Gastrocnemius medialis (tissue), 4 donors: ENCODE data around the gene DISP1. TPM values are rescaled to one million over a fixed set of nuclear protein-coding genes. Genes with fewer than 3 reads are reported as not detected.
A peak's percentile ranks its signal among the peaks of the same experiment; 100 is the strongest.

ENCODE experiments used
- ATAC-seq, 2 donors: fragments of 150-250 bp; one replicate each; pipeline ENCODE4 v1.9.1; 2016
- DNase-seq, 2 donors: peaks; one replicate each; pipeline ENCODE4 v3.0.0-alpha.2; 2019
- H3K27ac ChIP-seq, 4 donors: fragments of 200-600 bp; sonication (generic); 1 replicate in 1 of 4; 2 replicates in 3 of 4; pipeline ENCODE4 v1.5.1; 2016 to 2018; ENCODE audit warnings: mild to moderate bottlenecking in 2 of 4, moderate library complexity in 1 of 4
- H3K27me3 ChIP-seq, 3 donors: fragments of 200-600 bp; sonication (generic) in 2 of 3; 1 replicate in 1 of 3; 2 replicates in 2 of 3; pipeline versions ENCODE4 v1.5.1 to v1.6.0; 2016 to 2019; ENCODE audit warnings: mild to moderate bottlenecking in 1 of 3, moderate library complexity in 1 of 3
- H3K36me3 ChIP-seq, 2 donors: fragments of 200-600 bp; sonication (generic) in 1 of 2; one replicate each; pipeline ENCODE4 v1.5.1; 2017 to 2018
- H3K4me1 ChIP-seq, 2 donors: fragments of 200-600 bp; sonication (generic) in 1 of 2; one replicate each; pipeline ENCODE4 v1.5.1; 2016 to 2017; ENCODE audit warnings: mild to moderate bottlenecking in 2 of 2
- H3K4me3 ChIP-seq, 4 donors: fragments of 200-600 bp; sonication (generic) in 3 of 4; 1 replicate in 1 of 4; 2 replicates in 3 of 4; pipeline ENCODE4 v1.5.1; 2016 to 2019; ENCODE audit warnings: mild to moderate bottlenecking in 2 of 4
- H3K9me3 ChIP-seq, 3 donors: fragments of 200-600 bp; sonication (generic) in 2 of 3; 1 replicate in 1 of 3; 2 replicates in 2 of 3; pipeline ENCODE4 v1.5.1; 2016 to 2019
- CTCF ChIP-seq, 5 experiments: fragments of 450-650 bp in 3 of 5; fragments of 200-600 bp in 2 of 5; sonication (generic) in 2 of 5; IDR thresholded peaks in 4 of 5; conservative IDR thresholded peaks in 1 of 5; 1 replicate in 4 of 5; 2 replicates in 1 of 5; pipeline ENCODE4 v1.5.1; 2016 to 2019; ENCODE audit warnings: antibody characterized with exemption in 5 of 5, mild to moderate bottlenecking in 3 of 5, moderate library complexity in 3 of 5
- POLR2A ChIP-seq, 2 donors: fragments of 450-650 bp; IDR thresholded peaks; one replicate each; pipeline ENCODE4 v1.6.1; 2017; ENCODE audit warnings: antibody characterized with exemption in 2 of 2, mild to moderate bottlenecking in 2 of 2, moderate library complexity in 2 of 2
- in situ Hi-C, 4 donors: fragments of 200-750 bp; cut with MboI; loops; one replicate each; pipeline versions ENCODE4 v1.15.0 to v1.8.0; 2017; ENCODE audit warnings: low sequenced_read_pairs in 4 of 4
- intact Hi-C: fragments of 100-400 bp; cut with DNase I; formaldehyde crosslinking; loops from one replicate; pipeline ENCODE4 v1.15.1; 2023; ENCODE audit warnings: low total_unique reads
- total RNA-seq, 4 donors: library from RNA; depleted of rRNA; stranded (reverse); fragments of >200 nt; gene quantifications; one replicate each; pipeline versions ENCODE4 v1.1.0 to v1.2.3, GENCODE V29; 2016

Gene DISP1
- total RNA-seq, 4 donors from 2014 or later = 2.4 to 3.7 (median 2.9) TPM

GRCh38 chr1:222813866-222814535 is 838 bp upstream of the DISP1 start:
- Histone ChIP-seq H3K9me3 (no peaks in the 10 kb centered on the region), H3K36me3 (no peaks in the 10 kb centered on the region), H3K27me3 (no peaks in the 10 kb centered on the region), H3K27ac (peak overlapping the region; percentile 80 to 87 (median 86)), H3K4me3 (peak overlapping the region; percentile 75 to 82 (median 79)), H3K4me1 (peaks cover 13 to 17% of the 10 kb centered on the region in 2 donors)
- in situ Hi-C loops (no loop called here), intact Hi-C loops (loop anchor here (2.0 kb wide), 1 partner anchor 113 kb away; no protein-coding TSS in a partner anchor)
- no peak for TF ChIP-seq POLR2A (IDR thresholded peaks at IDR 0.05)
- peak in 1 of 5 experiments; percentile 12 for TF ChIP-seq CTCF (IDR thresholded peaks at IDR 0.05 in 4 of 5, conservative IDR thresholded peaks at IDR 0.05 in 1 of 5)
- DNase-seq = no peak
- ATAC-seq = peak; percentile 6 to 17

- Histone ChIP-seq H3K9me3 (no peaks in the 10 kb centered on the region), H3K27me3 (no peaks in the 10 kb centered on the region), H3K36me3 (no peaks in the 10 kb centered on the region), H3K27ac (peak overlapping the region; percentile 80 to 87 (median 86)), H3K4me3 (peak overlapping the region; percentile 75 to 82 (median 79)), H3K4me1 (peaks cover 13 to 17% of the 10 kb centered on the region in 2 donors)
- intact Hi-C loops (loop anchor here (2.0 to 5.0 kb wide), 3 partner anchors 77 to 317 kb away; no protein-coding TSS in a partner anchor), in situ Hi-C loops (no loop called here)
- ATAC-seq = no peak
- TF ChIP-seq POLR2A (IDR thresholded peaks at IDR 0.05) = no peak
- no peak for TF ChIP-seq CTCF (IDR thresholded peaks at IDR 0.05 in 4 of 5, conservative IDR thresholded peaks at IDR 0.05 in 1 of 5)
- no peak for DNase-seq
These were observed 564 bp downstream of the DISP1 start for GRCh38 chr1:222815440-222815765.

- TF ChIP-seq CTCF (IDR thresholded peaks at IDR 0.05 in 4 of 5, conservative IDR thresholded peaks at IDR 0.05 in 1 of 5) (no peak), POLR2A (IDR thresholded peaks at IDR 0.05) (no peak)
- H3K36me3 ChIP-seq = no peaks in the 10 kb centered on the region
- no peak overlapping the region for H3K4me3 ChIP-seq
- no peak overlapping the region for H3K27ac ChIP-seq
- intact Hi-C loops = loop anchor here (5.0 kb wide), 2 partner anchors 75 to 315 kb away; no protein-coding TSS in a partner anchor
- no peaks in the 10 kb centered on the region for H3K9me3 ChIP-seq
- in situ Hi-C loops = no loop called here
- no peak for ATAC-seq
- no peak for DNase-seq
- peaks cover 13 to 17% of the 10 kb centered on the region in 2 donors for H3K4me1 ChIP-seq
- H3K27me3 ChIP-seq = no peaks in the 10 kb centered on the region
These were observed 2.7 kb downstream of the DISP1 start for GRCh38 chr1:222817529-222817928.

GRCh38 chr1:222818171-222818570 is 3.3 kb downstream of the DISP1 start:
- intact Hi-C loops (loop anchor here (5.0 kb wide), 2 partner anchors 74 to 314 kb away; no protein-coding TSS in a partner anchor), in situ Hi-C loops (no loop called here)
- no peak for TF ChIP-seq CTCF (IDR thresholded peaks at IDR 0.05 in 4 of 5, conservative IDR thresholded peaks at IDR 0.05 in 1 of 5)
- no peak for TF ChIP-seq POLR2A (IDR thresholded peaks at IDR 0.05)
- no peaks in the 10 kb centered on the region for H3K27me3 ChIP-seq
- peaks cover 13 to 17% of the 10 kb centered on the region in 2 donors for H3K4me1 ChIP-seq
- no peak for DNase-seq
- no peaks in the 10 kb centered on the region for H3K36me3 ChIP-seq
- no peak overlapping the region for H3K27ac ChIP-seq
- no peak overlapping the region for H3K4me3 ChIP-seq
- no peaks in the 10 kb centered on the region for H3K9me3 ChIP-seq
- ATAC-seq = no peak
